Retinal pigment epithelial cell (primary cell): ENCODE data around the gene LYPD3.
"Not testable (repeated sequence)": the region's sequence is repeated elsewhere in the genome, so short reads cannot be mapped to it uniquely, and the experiment has no call there.

Experiments
- DNase-seq: peaks from one replicate; pipeline ENCODE4 v3.0.0-alpha.2; 2010; ENCODE audit warnings: low read depth
- H3K4me3 ChIP-seq: 2 replicates; pipeline ENCODE4 v1.5.1; 2011; ENCODE audit warnings: mild to moderate bottlenecking, low read length, control low read depth, moderate library complexity
- CTCF ChIP-seq: conservative IDR thresholded peaks from 2 replicates; pipeline ENCODE4 v1.5.1; 2011; ENCODE audit warnings: low read depth, low read length, control low read depth, inconsistent platforms

LYPD3 gene

GRCh38 chr19:43465468-43466120, at the start of gene LYPD3:
Gene LYPD3 (minus strand): TSS chr19:43465608. CDS start chr19:43465571, 37 bp downstream.
- TF ChIP-seq CTCF = no peak
- no peak within 1 kb of the TSS for H3K4me3 ChIP-seq
- no peak for DNase-seq

GRCh38 chr19:43512399-43512798, 47.0 kb upstream of the LYPD3 start:
- H3K4me3 ChIP-seq, DNase-seq: not testable (repeated sequence)

GRCh38 chr19:43511324-43511723, 45.9 kb upstream of the LYPD3 start:
- no peak for TF ChIP-seq CTCF
- H3K4me3 ChIP-seq = no peak overlapping the region
- DNase-seq = no peak

- DNase-seq = no peak
Observed at GRCh38 chr19:43510713-43511112, 45.3 kb upstream of the LYPD3 start.

GRCh38 chr19:43507880-43508279, 42.5 kb upstream of the LYPD3 start:
- DNase-seq = no peak
- no peak overlapping the region for H3K4me3 ChIP-seq
- no peak for TF ChIP-seq CTCF

More at GRCh38 chr19:43510713-43511112, 45.3 kb upstream of the LYPD3 start:
- no peak for TF ChIP-seq CTCF
- no peak overlapping the region for H3K4me3 ChIP-seq

- TF ChIP-seq CTCF = no peak
- no peak for DNase-seq
- no peak overlapping the region for H3K4me3 ChIP-seq
Observed at GRCh38 chr19:43506629-43507028, 41.2 kb upstream of the LYPD3 start.

GRCh38 chr19:43505941-43506340, 40.5 kb upstream of the LYPD3 start:
- DNase-seq = no peak
- no peak overlapping the region for H3K4me3 ChIP-seq
- no peak for TF ChIP-seq CTCF

GRCh38 chr19:43505186-43505456, 39.7 kb upstream of the LYPD3 start:
- TF ChIP-seq CTCF = no peak
- no peak for DNase-seq
- no peak overlapping the region for H3K4me3 ChIP-seq
